Activated T-helper 1 cell treated with anti-CD3 and anti-CD28 coated beads, Interleukin-12 subunit alpha, Interleukin-12 subunit beta, Interleukin-2, Interleukin-4 antibody, amounts not matched to agents 30 ng/mL and 10 ng/mL and 1 ng/mL, durations not matched to agents 14 hours and 24 hours and 36 hours (primary cell): ENCODE measurements around the gene ADGRB2. TPM values are rescaled to one million over a fixed set of nuclear protein-coding genes. Genes with fewer than 3 reads are reported as not detected.

Experiments used
- DNase-seq: peaks from one replicate; pipeline ENCODE4 v3.0.0; 2021; ENCODE audit warnings: low spot score
- H3K27ac Mint-ChIP-seq: one replicate; pipeline ENCODE4 v1.8.0; 2021; ENCODE audit warnings: mild to moderate bottlenecking, mixed read lengths
- H3K27me3 Mint-ChIP-seq: one replicate; pipeline ENCODE4 v1.8.0; 2022; ENCODE audit warnings: mild to moderate bottlenecking, moderate library complexity, mixed read lengths; ENCODE audit not compliant: insufficient read depth
- H3K36me3 Mint-ChIP-seq: one replicate; pipeline ENCODE4 v1.8.0; 2021; ENCODE audit warnings: low read depth, mixed read lengths
- H3K4me1 Mint-ChIP-seq: one replicate; pipeline ENCODE4 v1.8.0; 2021; ENCODE audit warnings: low read depth, mixed read lengths
- H3K4me3 Mint-ChIP-seq: one replicate; pipeline ENCODE4 v1.8.0; 2021; ENCODE audit warnings: mild to moderate bottlenecking, moderate library complexity, mixed read lengths
- H3K9me3 Mint-ChIP-seq: one replicate; pipeline ENCODE4 v1.8.0; 2021; ENCODE audit warnings: mixed read lengths
- intact Hi-C: fragments of 100-400 bp; cut with micrococcal nuclease; formaldehyde crosslinking; loops from one replicate; pipeline ENCODE4 v1.15.1; 2024
- total RNA-seq: library from RNA; stranded (reverse); gene quantifications from 2 replicates; pipeline ENCODE4 v1.2.3, GENCODE V29; 2022

ADGRB2 gene
- total RNA-seq, 1 donor from 2014 or later: 0.13 TPM

- H3K27me3 Mint-ChIP-seq: peaks cover 45% of the 10 kb centered on the region
- peaks cover 2% of the 10 kb centered on the region for H3K36me3 Mint-ChIP-seq
- no peak for DNase-seq
- H3K27ac Mint-ChIP-seq: no peak overlapping the region
- intact Hi-C loops: no loop called here
- no peak overlapping the region for H3K4me3 Mint-ChIP-seq
- H3K4me1 Mint-ChIP-seq: peaks cover 18% of the 10 kb centered on the region
- no peaks in the 10 kb centered on the region for H3K9me3 Mint-ChIP-seq
These were observed 10.4 kb upstream of the ADGRB2 start for GRCh38 chr1:31774495-31774894.

- DNase-seq: no peak
- Mint-ChIP-seq H3K36me3 (peaks cover 2% of the 10 kb centered on the region), H3K4me1 (peaks cover 24% of the 10 kb centered on the region), H3K9me3 (no peaks in the 10 kb centered on the region), H3K27ac (no peak overlapping the region), H3K4me3 (no peak overlapping the region), H3K27me3 (peaks cover 51% of the 10 kb centered on the region)
- intact Hi-C loops: no loop called here
These were observed 9.7 kb upstream of the ADGRB2 start for GRCh38 chr1:31773861-31774260.

DNA sequence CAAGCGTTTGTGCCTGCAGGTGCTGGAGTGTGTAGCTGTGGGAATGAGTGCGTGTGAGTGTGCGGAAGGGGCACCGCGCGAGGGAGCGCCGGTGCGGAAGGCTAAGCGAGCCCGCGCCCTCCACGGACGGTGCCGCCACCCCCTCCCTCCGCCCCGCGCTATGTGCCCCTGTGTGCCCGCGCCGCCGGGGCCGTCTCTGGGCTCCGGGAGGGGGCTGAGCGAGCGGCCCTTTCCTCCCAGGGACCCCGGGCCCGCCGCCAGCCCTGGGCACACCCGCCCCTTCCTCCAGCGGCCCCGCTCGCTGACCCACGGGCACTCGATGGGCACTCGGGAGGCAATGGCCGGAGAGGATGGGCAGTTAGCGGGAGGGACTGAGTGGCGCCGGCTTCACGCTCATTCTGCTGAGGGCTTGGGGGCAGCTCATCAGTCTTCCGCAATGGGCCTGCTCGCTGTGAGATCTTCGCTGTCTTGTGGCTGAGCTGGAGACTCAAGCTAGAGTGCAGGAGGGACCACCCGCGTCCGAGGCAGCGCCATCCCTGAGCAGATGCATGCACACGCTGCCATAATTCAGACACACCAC, 8.6 kb upstream of the ADGRB2 start:
- H3K9me3 Mint-ChIP-seq: no peaks in the 10 kb centered on the region
- no peak for DNase-seq
- peaks cover 31% of the 10 kb centered on the region for H3K4me1 Mint-ChIP-seq
- peaks cover 2% of the 10 kb centered on the region for H3K36me3 Mint-ChIP-seq
- peak overlapping the region; percentile 77 for H3K4me3 Mint-ChIP-seq
- H3K27ac Mint-ChIP-seq: no peak overlapping the region
- peaks cover 60% of the 10 kb centered on the region for H3K27me3 Mint-ChIP-seq
- intact Hi-C loops: no loop called here

GRCh38 chr1:31771891-31772668, 7.9 kb upstream of the ADGRB2 start:
- DNase-seq: no peak
- H3K27ac Mint-ChIP-seq: peak overlapping the region; percentile 46
- H3K9me3 Mint-ChIP-seq: no peaks in the 10 kb centered on the region

DNA sequence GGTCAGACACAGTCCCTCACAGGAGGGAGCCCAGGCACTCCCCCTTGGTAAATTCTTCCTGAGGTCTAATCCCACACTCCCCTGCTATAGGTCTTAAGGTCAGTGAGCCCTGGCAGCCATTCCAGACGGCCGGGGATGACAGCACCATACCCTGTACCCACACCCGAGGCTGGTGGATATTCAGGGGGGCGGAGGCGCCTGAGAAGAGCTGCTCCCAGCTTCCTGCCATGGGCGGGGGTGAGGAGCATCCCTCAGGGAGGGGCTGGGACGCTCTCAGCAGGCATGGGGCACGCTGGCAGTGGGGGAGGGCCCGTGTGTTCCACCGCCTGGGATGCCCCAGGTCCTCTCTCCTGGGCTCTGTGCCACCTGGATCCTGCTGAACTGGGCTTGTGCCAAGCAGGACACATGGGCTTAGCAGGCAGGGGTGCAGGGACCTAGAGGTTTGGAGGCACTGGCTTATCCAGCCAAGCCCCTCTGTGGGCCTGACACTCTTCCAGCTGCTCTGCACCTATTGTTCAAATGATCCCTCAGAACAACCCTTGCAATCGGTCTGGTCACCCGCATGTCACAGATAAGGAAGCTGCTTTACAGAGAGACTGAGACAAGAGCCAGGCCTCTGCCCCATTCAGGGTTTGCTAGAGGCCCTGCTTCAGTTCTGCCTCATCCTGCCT, 5.7 kb upstream of the ADGRB2 start:
- DNase-seq: no peak
- peaks cover 68% of the 10 kb centered on the region for H3K27me3 Mint-ChIP-seq
- H3K4me1 Mint-ChIP-seq: peaks cover 34% of the 10 kb centered on the region
- no peak overlapping the region for H3K4me3 Mint-ChIP-seq
- H3K36me3 Mint-ChIP-seq: peaks cover 2% of the 10 kb centered on the region
- no peaks in the 10 kb centered on the region for H3K9me3 Mint-ChIP-seq
- H3K27ac Mint-ChIP-seq: no peak overlapping the region
- intact Hi-C loops: loop anchor here (5.0 kb wide), 1 partner anchor 117 kb away; no protein-coding TSS in a partner anchor

More at GRCh38 chr1:31771891-31772668, 7.9 kb upstream of the ADGRB2 start:
- intact Hi-C loops: no loop called here
- peaks cover 31% of the 10 kb centered on the region for H3K4me1 Mint-ChIP-seq
- peak overlapping the region; percentile 77 for H3K4me3 Mint-ChIP-seq
- H3K27me3 Mint-ChIP-seq: peaks cover 60% of the 10 kb centered on the region
- peaks cover 2% of the 10 kb centered on the region for H3K36me3 Mint-ChIP-seq

DNA sequence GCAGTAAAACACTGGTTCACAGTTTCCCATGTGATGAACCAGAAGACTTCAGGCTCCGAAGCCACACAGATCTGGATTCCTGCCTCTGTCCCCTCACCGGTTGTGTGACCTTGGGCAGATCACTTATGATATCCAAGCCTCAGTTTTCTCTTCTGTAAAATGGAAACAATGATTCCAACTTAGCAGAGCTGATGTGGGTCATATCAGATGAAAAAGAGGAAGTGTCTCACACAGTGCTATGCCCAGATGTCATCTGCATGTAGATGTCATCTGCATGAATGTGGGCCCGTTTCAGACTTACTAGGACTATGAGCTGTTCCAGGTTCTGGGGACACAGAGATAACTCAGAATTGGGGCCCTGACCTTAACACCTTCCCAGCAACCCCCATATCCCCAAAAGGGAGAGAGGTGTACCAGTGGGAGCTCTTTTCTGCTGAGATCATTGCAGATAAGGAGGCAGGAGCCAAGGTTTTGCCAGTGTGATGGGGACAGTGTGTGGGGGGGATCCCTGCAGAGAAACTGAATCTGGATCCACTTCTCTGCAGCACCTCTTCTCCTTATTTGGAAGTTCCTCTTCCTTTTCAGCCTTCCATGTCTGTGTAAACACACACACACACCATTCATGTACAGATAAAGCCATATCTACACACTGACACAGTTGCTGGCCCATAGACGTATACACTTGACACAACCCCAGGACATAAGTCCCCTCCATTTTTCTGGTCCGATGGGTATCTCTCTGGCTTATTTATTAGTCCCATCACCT, 5.0 kb upstream of the ADGRB2 start:
- Mint-ChIP-seq H3K27me3 (peaks cover 64% of the 10 kb centered on the region), H3K4me3 (no peak overlapping the region), H3K27ac (peak overlapping the region; percentile 4), H3K36me3 (peaks cover 2% of the 10 kb centered on the region), H3K9me3 (no peaks in the 10 kb centered on the region), H3K4me1 (peaks cover 39% of the 10 kb centered on the region)
- DNase-seq: no peak
- intact Hi-C loops: loop anchor here (5.0 kb wide), 1 partner anchor 118 kb away; no protein-coding TSS in a partner anchor

GRCh38 chr1:31768407-31768907, 4.3 kb upstream of the ADGRB2 start:
- Mint-ChIP-seq H3K27ac (peak overlapping the region; percentile 7), H3K9me3 (no peaks in the 10 kb centered on the region), H3K36me3 (peaks cover 2% of the 10 kb centered on the region), H3K27me3 (peaks cover 60% of the 10 kb centered on the region), H3K4me1 (peaks cover 39% of the 10 kb centered on the region), H3K4me3 (no peak overlapping the region)
- intact Hi-C loops: loop anchor here (5.0 kb wide), 1 partner anchor 119 kb away; no protein-coding TSS in a partner anchor
- DNase-seq: no peak

GRCh38 chr1:31767225-31767624, 3.1 kb upstream of the ADGRB2 start:
- no peak for DNase-seq
- Mint-ChIP-seq H3K4me3 (no peak overlapping the region), H3K36me3 (no peaks in the 10 kb centered on the region), H3K27me3 (peaks cover 62% of the 10 kb centered on the region), H3K4me1 (peaks cover 42% of the 10 kb centered on the region), H3K27ac (no peak overlapping the region), H3K9me3 (no peaks in the 10 kb centered on the region)
- intact Hi-C loops: loop anchor here (5.0 kb wide), 1 partner anchor 120 kb away; no protein-coding TSS in a partner anchor

GRCh38 chr1:31765516-31765915, 1.4 kb upstream of the ADGRB2 start:
- intact Hi-C loops: loop anchor here (5.0 kb wide), 1 partner anchor 122 kb away; no protein-coding TSS in a partner anchor
- Mint-ChIP-seq H3K9me3 (no peaks in the 10 kb centered on the region), H3K27me3 (peaks cover 60% of the 10 kb centered on the region), H3K4me1 (peaks cover 40% of the 10 kb centered on the region), H3K27ac (no peak overlapping the region), H3K4me3 (no peak overlapping the region), H3K36me3 (no peaks in the 10 kb centered on the region)
- DNase-seq: no peak

DNA sequence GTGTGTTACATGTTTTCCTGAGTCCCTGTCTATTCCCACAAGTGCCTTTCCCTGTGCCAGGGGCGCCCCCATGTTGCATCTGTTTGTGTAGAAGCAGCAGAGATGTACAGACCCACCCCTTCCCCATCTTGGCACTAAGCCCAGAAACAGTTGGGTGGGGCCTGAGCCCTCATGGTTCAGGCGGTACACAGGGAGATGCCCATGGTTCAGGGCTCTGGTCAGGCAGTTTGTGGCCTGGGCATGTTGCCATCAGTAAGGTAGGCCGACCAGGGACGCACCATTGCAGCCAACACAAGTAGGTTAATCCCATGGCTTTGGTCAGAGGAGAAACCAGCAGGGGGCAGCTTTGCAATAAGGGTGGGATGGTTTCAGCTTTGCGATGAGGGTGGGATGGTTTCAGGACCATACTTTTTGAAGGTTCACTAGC, 914 bp upstream of the ADGRB2 start:
- intact Hi-C loops: loop anchor here (5.0 kb wide), 1 partner anchor 122 kb away; no protein-coding TSS in a partner anchor
- H3K27me3 Mint-ChIP-seq: peaks cover 61% of the 10 kb centered on the region
- no peak overlapping the region for H3K27ac Mint-ChIP-seq

DNA sequence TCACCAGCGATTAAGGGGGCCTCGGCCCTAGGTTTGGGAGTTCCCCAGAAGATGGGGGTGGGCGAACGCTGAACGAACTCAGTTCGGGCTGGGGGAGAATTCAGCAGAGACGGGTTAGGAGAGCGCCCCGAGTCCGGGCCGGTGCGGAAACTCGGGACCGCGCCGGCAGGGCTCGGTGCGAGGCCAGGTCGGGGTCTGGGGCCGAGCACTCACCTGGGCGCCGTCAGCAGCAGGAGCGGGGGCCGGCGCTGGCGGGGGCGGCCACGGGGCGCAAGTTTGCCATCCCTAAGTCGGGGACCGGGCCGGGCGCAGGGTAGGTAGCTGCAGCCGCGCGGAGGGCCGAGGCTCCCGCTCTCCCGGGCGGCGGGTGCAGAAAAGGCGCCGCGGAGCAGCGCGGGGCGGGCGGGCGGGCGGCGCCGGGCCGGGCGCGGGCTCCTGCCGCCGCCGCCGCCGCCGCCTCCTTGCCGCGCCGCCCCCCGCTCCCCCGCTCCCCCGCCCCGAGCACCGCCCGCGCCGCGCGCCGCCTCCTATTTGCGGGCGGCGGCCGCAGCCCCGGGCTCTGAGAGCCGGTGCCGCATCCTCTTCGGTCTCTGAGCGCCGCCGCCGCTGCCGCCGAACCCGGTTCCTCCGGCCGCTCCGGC, 349 bp downstream of the ADGRB2 start:
- intact Hi-C loops: loop anchor here (5.0 kb wide), 2 partner anchors 56 to 1021 kb away; no protein-coding TSS in a partner anchor
- no peak for DNase-seq
- H3K27me3 Mint-ChIP-seq: peaks cover 65% of the 10 kb centered on the region

More for the DNA sequence above, 914 bp upstream of the ADGRB2 start:
- H3K4me1 Mint-ChIP-seq: peaks cover 40% of the 10 kb centered on the region
- H3K9me3 Mint-ChIP-seq: no peaks in the 10 kb centered on the region
- no peak for DNase-seq
- H3K4me3 Mint-ChIP-seq: peak overlapping the region; percentile 30
- no peaks in the 10 kb centered on the region for H3K36me3 Mint-ChIP-seq

More for the DNA sequence above, 349 bp downstream of the ADGRB2 start:
- H3K4me1 Mint-ChIP-seq: peaks cover 31% of the 10 kb centered on the region
- no peaks in the 10 kb centered on the region for H3K9me3 Mint-ChIP-seq
- no peak overlapping the region for H3K27ac Mint-ChIP-seq
- H3K4me3 Mint-ChIP-seq: peak overlapping the region; percentile 65
- no peaks in the 10 kb centered on the region for H3K36me3 Mint-ChIP-seq
